Gastrocnemius medialis (tissue), 4 donors: ENCODE results near the gene VRK3. TPM values are rescaled to one million over a fixed set of nuclear protein-coding genes. Genes with fewer than 3 reads are reported as not detected.
A peak's percentile ranks its signal among the peaks of the same experiment; 100 is the strongest.

ENCODE experiments used
- ATAC-seq, 2 donors: fragments of 150-250 bp; one replicate each; pipeline ENCODE4 v1.9.1; 2016
- DNase-seq, 2 donors: peaks; one replicate each; pipeline ENCODE4 v3.0.0-alpha.2; 2019
- H3K27ac ChIP-seq, 4 donors: fragments of 200-600 bp; sonication (generic); 1 replicate in 1 of 4; 2 replicates in 3 of 4; pipeline ENCODE4 v1.5.1; 2016 to 2018; ENCODE audit warnings: mild to moderate bottlenecking in 2 of 4, moderate library complexity in 1 of 4
- H3K27me3 ChIP-seq, 3 donors: fragments of 200-600 bp; sonication (generic) in 2 of 3; 1 replicate in 1 of 3; 2 replicates in 2 of 3; pipeline versions ENCODE4 v1.5.1 to v1.6.0; 2016 to 2019; ENCODE audit warnings: mild to moderate bottlenecking in 1 of 3, moderate library complexity in 1 of 3
- H3K36me3 ChIP-seq, 2 donors: fragments of 200-600 bp; sonication (generic) in 1 of 2; one replicate each; pipeline ENCODE4 v1.5.1; 2017 to 2018
- H3K4me1 ChIP-seq, 2 donors: fragments of 200-600 bp; sonication (generic) in 1 of 2; one replicate each; pipeline ENCODE4 v1.5.1; 2016 to 2017; ENCODE audit warnings: mild to moderate bottlenecking in 2 of 2
- H3K4me3 ChIP-seq, 4 donors: fragments of 200-600 bp; sonication (generic) in 3 of 4; 1 replicate in 1 of 4; 2 replicates in 3 of 4; pipeline ENCODE4 v1.5.1; 2016 to 2019; ENCODE audit warnings: mild to moderate bottlenecking in 2 of 4
- H3K9me3 ChIP-seq, 3 donors: fragments of 200-600 bp; sonication (generic) in 2 of 3; 1 replicate in 1 of 3; 2 replicates in 2 of 3; pipeline ENCODE4 v1.5.1; 2016 to 2019
- POLR2A ChIP-seq, 2 donors: fragments of 450-650 bp; IDR thresholded peaks; one replicate each; pipeline ENCODE4 v1.6.1; 2017; ENCODE audit warnings: antibody characterized with exemption in 2 of 2, mild to moderate bottlenecking in 2 of 2, moderate library complexity in 2 of 2
- in situ Hi-C, 4 donors: fragments of 200-750 bp; cut with MboI; loops; one replicate each; pipeline versions ENCODE4 v1.15.0 to v1.8.0; 2017; ENCODE audit warnings: low sequenced_read_pairs in 4 of 4
- intact Hi-C: fragments of 100-400 bp; cut with DNase I; formaldehyde crosslinking; loops from one replicate; pipeline ENCODE4 v1.15.1; 2023; ENCODE audit warnings: low total_unique reads
- total RNA-seq, 4 donors: library from RNA; depleted of rRNA; stranded (reverse); fragments of >200 nt; gene quantifications; one replicate each; pipeline versions ENCODE4 v1.1.0 to v1.2.3, GENCODE V29; 2016
- TF ChIP-seq, protein P1 (sequence below), 5 experiments: fragments of 450-650 bp in 3 of 5; fragments of 200-600 bp in 2 of 5; sonication (generic) in 2 of 5; IDR thresholded peaks in 4 of 5; conservative IDR thresholded peaks in 1 of 5; 1 replicate in 4 of 5; 2 replicates in 1 of 5; pipeline ENCODE4 v1.5.1; 2016 to 2019; ENCODE audit warnings: antibody characterized with exemption in 5 of 5, mild to moderate bottlenecking in 3 of 5, moderate library complexity in 3 of 5

Gene VRK3
- total RNA-seq, 4 donors from 2014 or later: 36.0 to 52.8 (median 39.9) TPM

- TF ChIP-seq, protein P1, sequence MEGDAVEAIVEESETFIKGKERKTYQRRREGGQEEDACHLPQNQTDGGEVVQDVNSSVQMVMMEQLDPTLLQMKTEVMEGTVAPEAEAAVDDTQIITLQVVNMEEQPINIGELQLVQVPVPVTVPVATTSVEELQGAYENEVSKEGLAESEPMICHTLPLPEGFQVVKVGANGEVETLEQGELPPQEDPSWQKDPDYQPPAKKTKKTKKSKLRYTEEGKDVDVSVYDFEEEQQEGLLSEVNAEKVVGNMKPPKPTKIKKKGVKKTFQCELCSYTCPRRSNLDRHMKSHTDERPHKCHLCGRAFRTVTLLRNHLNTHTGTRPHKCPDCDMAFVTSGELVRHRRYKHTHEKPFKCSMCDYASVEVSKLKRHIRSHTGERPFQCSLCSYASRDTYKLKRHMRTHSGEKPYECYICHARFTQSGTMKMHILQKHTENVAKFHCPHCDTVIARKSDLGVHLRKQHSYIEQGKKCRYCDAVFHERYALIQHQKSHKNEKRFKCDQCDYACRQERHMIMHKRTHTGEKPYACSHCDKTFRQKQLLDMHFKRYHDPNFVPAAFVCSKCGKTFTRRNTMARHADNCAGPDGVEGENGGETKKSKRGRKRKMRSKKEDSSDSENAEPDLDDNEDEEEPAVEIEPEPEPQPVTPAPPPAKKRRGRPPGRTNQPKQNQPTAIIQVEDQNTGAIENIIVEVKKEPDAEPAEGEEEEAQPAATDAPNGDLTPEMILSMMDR (IDR thresholded peaks at IDR 0.05 in 4 of 5, conservative IDR thresholded peaks at IDR 0.05 in 1 of 5): no peak
- no peak for TF ChIP-seq POLR2A (IDR thresholded peaks at IDR 0.05)
- DNase-seq (peak; percentile 19 to 38), ATAC-seq (peak in 1 of 2 donors; percentile 45)
- intact Hi-C loops (no loop called here), in situ Hi-C loops (no loop called here)
- Histone ChIP-seq H3K4me1 (no peaks in the 10 kb centered on the region), H3K36me3 (peaks cover 14 to 25% of the 10 kb centered on the region in 2 donors), H3K27ac (peak overlapping the region in 1 of 4 donors; percentile 12), H3K27me3 (peaks cover 0 to 4% (median 0%) of the 10 kb centered on the region in 3 donors), H3K9me3 (peaks cover under 1 to 23% (median 10%) of the 10 kb centered on the region in 3 donors), H3K4me3 (peak overlapping the region; percentile 16 to 44 (median 32))
Measured at GRCh38 chr19:50050406-50051227, 25.4 kb upstream of the VRK3 start.

- ATAC-seq: no peak
- in situ Hi-C loops: no loop called here
- TF ChIP-seq, protein P1 (IDR thresholded peaks at IDR 0.05 in 4 of 5, conservative IDR thresholded peaks at IDR 0.05 in 1 of 5): no peak
- TF ChIP-seq POLR2A (IDR thresholded peaks at IDR 0.05): no peak
- Histone ChIP-seq H3K9me3 (peaks cover 15 to 44% (median 25%) of the 10 kb centered on the region in 3 donors), H3K27me3 (peaks cover 0 to 4% (median 0%) of the 10 kb centered on the region in 3 donors), H3K4me3 (no peak overlapping the region), H3K36me3 (peaks cover 22 to 55% of the 10 kb centered on the region in 2 donors), H3K4me1 (no peaks in the 10 kb centered on the region), H3K27ac (no peak overlapping the region)
- DNase-seq: no peak
- intact Hi-C loops: no loop called here
Measured at GRCh38 chr19:50047671-50048070, 22.5 kb upstream of the VRK3 start.

DNA sequence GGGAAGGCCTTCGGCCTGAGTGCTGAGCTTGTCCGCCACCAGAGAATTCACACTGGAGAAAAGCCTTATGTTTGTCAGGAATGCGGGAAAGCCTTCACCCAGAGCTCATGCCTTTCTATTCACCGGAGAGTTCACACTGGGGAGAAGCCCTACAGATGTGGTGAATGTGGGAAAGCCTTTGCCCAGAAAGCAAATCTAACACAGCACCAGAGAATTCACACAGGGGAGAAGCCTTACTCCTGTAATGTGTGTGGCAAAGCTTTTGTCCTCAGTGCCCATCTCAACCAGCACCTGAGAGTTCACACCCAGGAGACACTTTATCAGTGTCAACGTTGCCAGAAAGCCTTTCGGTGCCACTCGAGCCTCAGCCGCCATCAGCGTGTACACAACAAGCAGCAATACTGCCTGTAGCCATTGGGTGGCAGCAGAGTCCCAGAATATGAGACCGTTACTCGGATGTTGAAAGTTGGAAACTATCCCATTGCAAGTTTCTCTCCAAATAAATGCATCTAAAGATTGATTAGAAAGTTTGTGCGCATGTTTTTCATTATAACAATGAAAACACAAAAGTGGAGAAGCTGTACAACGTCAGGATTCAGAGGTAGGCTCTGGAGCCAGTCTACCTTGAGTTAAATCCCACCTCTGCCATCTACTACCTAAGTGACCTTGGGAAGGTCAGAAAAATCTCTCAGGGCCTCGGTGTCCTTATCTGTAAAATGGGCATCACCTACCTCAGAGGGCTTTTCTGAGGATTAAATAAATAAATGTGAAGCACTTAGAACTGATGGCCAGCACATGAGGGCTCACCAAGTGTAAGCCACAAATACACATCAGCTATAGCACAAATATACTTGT is 21.7 kb upstream of the VRK3 start:
- in situ Hi-C loops: no loop called here
- Histone ChIP-seq H3K4me1 (no peaks in the 10 kb centered on the region), H3K27me3 (peaks cover 0 to 4% (median 0%) of the 10 kb centered on the region in 3 donors), H3K36me3 (peaks cover 22 to 63% of the 10 kb centered on the region in 2 donors), H3K9me3 (peaks cover 15 to 44% (median 25%) of the 10 kb centered on the region in 3 donors), H3K4me3 (no peak overlapping the region), H3K27ac (no peak overlapping the region)
- no peak for ATAC-seq
- no peak for DNase-seq
- TF ChIP-seq, protein P1 (IDR thresholded peaks at IDR 0.05 in 4 of 5, conservative IDR thresholded peaks at IDR 0.05 in 1 of 5): peak in 3 of 5 experiments; percentile 16 to 38 (median 38)
- TF ChIP-seq POLR2A (IDR thresholded peaks at IDR 0.05): no peak
- intact Hi-C loops: no loop called here

DNA sequence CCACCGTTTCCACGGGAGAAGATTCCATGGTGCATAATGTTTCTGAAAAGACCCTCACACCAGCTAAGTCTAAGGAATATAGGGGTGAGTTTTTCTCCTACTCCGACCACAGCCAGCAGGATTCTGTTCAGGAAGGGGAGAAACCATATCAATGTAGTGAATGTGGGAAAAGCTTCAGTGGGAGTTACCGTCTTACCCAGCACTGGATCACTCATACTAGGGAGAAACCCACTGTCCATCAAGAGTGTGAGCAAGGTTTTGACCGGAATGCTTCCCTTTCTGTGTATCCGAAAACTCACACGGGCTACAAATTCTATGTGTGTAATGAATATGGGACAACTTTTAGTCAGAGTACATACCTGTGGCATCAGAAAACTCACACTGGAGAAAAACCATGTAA is 19.8 kb upstream of the VRK3 start:
- no peaks in the 10 kb centered on the region for H3K4me1 ChIP-seq
- in situ Hi-C loops (no loop called here), intact Hi-C loops (no loop called here)
- H3K9me3 ChIP-seq: peaks cover 15 to 44% (median 25%) of the 10 kb centered on the region in 3 donors
- peaks cover 0 to 3% (median 0%) of the 10 kb centered on the region in 3 donors for H3K27me3 ChIP-seq
- H3K4me3 ChIP-seq: peak overlapping the region in 1 of 4 donors; percentile 28
- H3K36me3 ChIP-seq: peaks cover 25 to 82% of the 10 kb centered on the region in 2 donors
- TF ChIP-seq, protein P1 (IDR thresholded peaks at IDR 0.05 in 4 of 5, conservative IDR thresholded peaks at IDR 0.05 in 1 of 5): no peak
- no peak for TF ChIP-seq POLR2A (IDR thresholded peaks at IDR 0.05)
- DNase-seq (no peak), ATAC-seq (no peak)
- no peak overlapping the region for H3K27ac ChIP-seq
